ENCODE measurements around the gene GPA33.

GPA33 gene, protein sequence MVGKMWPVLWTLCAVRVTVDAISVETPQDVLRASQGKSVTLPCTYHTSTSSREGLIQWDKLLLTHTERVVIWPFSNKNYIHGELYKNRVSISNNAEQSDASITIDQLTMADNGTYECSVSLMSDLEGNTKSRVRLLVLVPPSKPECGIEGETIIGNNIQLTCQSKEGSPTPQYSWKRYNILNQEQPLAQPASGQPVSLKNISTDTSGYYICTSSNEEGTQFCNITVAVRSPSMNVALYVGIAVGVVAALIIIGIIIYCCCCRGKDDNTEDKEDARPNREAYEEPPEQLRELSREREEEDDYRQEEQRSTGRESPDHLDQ

GRCh38 chr1:167090314-167090942 is at the start of gene GPA33:
GPA33 (minus strand) TSS chr1:167090377; CDS start chr1:167090287, 90 bp downstream.
- no peak for DNase-seq (ENCODE audit: low spot score)

GRCh38 chr1:167138703-167139102 is 48.5 kb upstream of the GPA33 start:
- DNase-seq (ENCODE audit: low spot score), result no peak

GRCh38 chr1:167137793-167138510 is 47.8 kb upstream of the GPA33 start:
- DNase-seq (ENCODE audit: low spot score), result peak; percentile 34

DNA sequence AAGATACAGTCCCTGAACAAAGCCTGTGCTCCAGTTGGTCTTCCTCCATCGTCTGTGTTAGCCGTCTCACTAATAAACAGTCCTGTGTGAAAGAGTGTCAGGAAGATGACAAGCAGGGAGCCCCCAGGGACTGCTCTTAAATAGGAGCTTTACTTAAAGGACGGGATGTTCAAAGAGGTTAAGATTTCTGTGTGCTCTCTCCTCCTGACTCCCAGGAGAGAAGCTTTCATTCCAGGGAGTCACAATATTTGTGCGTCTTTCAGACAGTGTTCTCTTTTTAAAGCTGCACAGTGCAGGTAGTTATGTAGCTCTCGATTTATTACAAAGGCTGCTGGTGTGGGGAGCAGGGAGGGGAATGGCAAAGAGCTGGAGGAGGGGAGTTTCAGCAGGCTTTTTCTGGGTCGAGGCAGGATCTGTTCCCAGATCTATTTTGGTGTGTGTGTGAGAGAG is 47.2 kb upstream of the GPA33 start:
- peak; percentile 89 for DNase-seq (ENCODE audit: low spot score)

GRCh38 chr1:167136806-167137205 is 46.6 kb upstream of the GPA33 start:
- DNase-seq (ENCODE audit: low spot score), result no peak

GRCh38 chr1:167136191-167136614 is 46.0 kb upstream of the GPA33 start:
- DNase-seq (ENCODE audit: low spot score), result peak; percentile 41

- peak; percentile 89 for DNase-seq (ENCODE audit: low spot score)
Measured at GRCh38 chr1:167135281-167135840, 45.2 kb upstream of the GPA33 start.

DNA sequence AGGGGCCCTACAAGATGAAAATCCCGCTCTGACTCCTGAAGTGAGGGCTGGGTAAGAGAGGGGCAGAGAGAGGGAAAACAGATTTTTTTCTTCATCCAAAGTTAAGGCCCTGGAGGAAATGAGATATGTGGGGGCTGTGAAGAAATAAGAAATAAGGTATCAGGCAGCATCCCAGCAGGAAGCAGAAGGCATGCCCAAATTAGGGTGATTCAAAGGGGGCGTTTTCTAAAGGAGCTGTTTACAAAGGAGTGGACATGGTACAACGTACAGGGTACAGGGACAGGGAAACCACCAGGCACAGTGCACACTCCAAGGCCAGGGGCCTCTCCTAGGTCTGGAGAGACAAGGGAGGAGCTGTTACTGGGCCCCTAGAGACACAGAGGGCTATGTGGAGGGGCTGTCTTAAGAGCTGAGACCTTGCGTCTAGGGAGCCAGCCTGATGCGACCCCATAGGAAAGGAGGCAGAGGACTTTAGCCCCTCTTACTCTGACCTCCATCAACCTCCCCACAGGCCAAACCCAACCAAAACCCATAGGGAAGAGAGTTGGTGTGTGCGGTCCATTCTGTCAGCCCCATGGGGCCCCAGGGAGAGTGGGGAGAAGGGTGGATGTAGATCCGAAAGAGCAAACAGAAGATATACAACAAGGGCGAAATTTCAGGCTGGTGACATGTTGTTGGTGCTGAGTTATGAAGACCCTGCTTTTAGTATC is 42.3 kb upstream of the GPA33 start:
- DNase-seq (ENCODE audit: low spot score), result no peak

- no peak for DNase-seq (ENCODE audit: low spot score)
Measured at GRCh38 chr1:167130829-167131510, 40.8 kb upstream of the GPA33 start.

DNA sequence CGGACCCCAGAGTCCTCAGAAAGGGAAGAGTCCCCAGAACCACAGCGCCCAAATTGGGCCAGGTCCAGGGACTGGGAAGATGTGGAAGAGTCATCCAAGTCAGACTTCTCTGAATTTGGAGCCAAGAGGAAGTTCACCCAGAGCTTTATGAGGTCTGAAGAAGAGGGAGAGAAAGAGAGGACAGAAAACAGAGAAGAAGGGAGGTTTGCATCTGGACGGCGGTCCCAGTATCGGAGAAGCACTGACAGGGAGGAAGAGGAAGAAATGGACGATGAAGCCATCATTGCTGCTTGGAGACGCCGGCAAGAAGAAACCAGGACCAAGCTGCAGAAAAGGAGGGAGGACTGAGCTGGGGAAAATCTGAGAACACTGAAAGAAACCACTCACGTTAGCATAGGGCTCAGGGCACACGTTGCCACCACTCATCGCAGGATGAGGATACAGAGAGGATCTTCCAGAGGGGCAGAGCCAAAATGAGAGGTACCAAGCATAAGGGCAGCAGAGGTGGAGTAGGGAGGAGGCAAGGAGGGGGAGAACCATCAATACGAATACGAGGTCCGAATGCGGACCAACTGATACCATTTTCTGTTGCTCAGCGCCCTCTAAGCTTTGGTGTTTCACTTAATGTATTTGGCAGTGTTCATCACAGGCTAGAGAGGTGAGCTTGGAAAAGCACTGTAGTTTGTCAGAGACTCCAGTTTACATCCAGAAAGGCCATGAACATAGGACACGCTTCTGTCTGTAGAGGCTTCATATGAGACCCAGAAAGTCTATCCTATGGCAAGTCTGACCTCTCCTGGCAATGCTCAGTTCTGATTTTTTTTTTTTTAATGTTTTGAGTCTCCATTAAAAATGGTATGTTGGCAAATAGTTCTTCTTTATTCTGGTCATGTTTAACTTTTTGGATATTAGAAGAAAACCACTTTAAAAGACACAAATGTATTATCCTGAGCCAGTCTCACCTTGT is 38.4 kb upstream of the GPA33 start:
- peak; percentile 25 for DNase-seq (ENCODE audit: low spot score)

DNA sequence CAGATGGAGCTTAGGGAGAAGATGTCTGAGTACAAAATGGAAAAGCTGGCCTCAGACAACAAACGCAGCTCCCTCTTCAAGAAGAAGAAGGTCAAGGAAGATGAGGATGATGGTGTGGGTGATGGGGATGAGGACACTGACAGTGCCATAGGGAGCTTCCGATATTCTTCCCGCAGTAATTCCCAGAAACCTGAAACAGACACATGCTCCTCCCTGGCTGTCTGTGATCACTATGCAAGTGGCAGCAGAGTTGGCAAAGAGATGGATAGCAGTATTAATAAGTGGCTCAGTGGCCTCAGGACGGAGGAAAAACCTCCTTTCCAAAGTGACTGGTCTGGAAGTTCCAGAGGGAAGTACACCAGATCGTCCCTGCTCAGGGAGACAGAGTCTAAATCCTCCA is 37.5 kb upstream of the GPA33 start:
- DNase-seq (ENCODE audit: low spot score), result no peak

DNA sequence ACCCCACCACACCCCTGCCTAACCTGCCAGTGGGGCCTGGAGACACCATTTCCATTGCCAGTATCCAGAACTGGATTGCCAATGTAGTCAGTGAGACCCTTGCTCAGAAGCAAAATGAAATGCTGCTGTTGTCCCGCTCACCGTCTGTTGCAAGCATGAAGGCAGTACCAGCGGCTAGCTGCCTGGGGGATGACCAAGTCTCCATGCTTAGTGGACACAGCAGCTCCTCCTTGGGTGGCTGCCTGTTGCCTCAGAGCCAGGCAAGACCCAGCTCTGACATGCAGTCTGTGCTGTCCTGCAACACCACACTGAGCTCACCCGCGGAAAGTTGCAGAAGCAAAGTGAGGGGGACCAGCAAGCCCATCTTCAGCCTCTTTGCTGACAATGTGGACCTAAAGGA is 37.1 kb upstream of the GPA33 start:
- no peak for DNase-seq (ENCODE audit: low spot score)

- peak; percentile 41 for DNase-seq (ENCODE audit: low spot score)
Measured at GRCh38 chr1:167126811-167127210, 36.6 kb upstream of the GPA33 start.

GRCh38 chr1:167126317-167126716 is 36.1 kb upstream of the GPA33 start:
- no peak for DNase-seq (ENCODE audit: low spot score)

DNA sequence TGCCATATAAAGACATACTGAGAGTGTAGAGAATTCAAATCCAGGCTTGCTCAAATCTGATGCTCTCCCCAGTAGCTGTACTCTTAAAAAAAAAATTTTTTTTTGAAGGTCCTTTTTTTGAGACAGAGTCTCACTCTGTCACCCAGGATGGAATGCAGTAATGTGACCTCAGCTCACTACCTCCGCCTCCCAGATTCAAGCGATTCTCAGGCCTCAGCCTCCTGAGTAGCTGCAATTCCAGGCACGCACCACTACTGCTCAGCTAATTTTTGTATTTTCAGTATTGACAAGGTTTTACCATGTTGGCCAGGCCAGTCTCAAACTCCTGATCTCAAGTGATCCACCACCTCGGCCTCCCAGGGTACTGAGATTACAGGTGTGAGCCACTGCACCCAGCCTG is 32.4 kb upstream of the GPA33 start:
- DNase-seq (ENCODE audit: low spot score), result no peak

GRCh38 chr1:167122121-167122480 is 31.9 kb upstream of the GPA33 start:
- peak; percentile 56 for DNase-seq (ENCODE audit: low spot score)

DNA sequence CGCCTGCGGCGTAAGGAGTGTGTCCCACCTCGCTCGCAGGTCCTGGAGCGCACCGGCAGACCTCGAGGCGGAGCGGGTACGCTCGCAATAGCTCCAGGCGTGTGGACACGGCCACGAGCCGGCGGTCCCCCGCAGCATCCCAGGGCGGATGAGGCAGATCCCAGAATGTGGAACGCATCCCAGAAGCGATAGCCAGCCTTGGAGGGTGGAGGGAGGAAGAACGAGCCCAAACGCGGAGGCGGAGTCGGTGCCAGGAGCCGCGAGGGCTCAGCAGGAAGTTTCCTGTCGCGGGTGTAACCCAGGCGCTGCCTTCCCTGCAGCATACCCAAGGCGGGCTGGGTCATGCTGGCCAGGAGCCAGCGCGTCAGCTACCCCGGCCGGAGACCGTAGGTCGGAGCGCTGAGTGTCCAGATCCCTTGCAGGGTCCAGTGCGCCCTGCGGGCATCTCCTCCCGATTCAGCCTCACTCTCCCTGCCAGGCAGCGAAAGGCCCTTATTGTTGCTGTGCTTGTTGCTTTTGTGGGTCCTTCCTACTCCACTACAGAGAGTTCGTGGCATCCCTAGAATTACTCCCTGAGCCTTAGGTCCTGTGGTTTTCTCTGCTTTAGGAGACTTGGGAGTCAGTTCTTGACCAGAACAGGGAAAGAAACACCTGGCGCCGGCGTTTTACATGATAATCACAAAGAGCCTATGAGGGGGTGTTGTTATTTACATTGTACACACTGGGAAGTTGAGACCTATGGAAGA is 31.4 kb upstream of the GPA33 start:
- peak; percentile 83 for DNase-seq (ENCODE audit: low spot score)

GRCh38 chr1:167120899-167121298 is 30.7 kb upstream of the GPA33 start:
- no peak for DNase-seq (ENCODE audit: low spot score)

DNA sequence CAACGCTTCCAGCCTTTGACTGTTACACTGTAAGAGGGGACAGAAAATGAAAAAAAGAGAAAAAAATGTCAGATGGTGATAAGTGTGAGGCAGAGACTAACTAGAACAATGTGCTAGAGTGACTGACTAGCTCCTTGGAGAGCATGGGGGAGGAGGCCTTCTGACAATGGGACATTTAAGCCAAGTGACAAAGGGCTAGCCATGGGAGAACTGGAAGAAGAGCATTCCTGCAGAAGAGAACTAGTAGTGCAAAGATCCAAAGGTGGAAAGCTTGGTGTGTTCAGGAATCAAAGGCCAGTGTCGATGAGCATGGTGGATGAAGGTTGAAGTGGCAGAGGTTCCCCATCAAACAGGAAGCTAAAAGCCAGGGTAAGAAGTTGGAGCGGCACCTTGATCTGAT is 29.5 kb upstream of the GPA33 start:
- no peak for DNase-seq (ENCODE audit: low spot score)

GRCh38 chr1:167118188-167118587 is 28.0 kb upstream of the GPA33 start:
- no peak for DNase-seq (ENCODE audit: low spot score)
